ENCODE measurements around the gene TCF7.

DNA sequence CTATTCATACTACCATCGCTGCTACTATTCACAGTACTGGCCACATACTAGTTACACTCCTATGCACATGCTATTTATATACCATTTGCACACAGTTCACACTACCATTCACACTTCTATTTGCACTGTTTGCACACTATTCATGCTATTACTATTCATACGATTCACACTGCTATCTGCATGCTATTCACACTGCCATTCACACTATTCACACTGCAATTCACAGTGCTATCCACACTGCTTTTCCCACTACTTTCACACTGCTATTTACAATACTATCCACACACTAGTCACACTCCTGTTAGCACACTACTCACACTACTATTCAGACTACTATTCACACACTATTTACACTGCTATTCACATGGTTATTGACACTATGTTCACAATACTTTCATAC lies 39.4 kb upstream of the TCF7 start:
- no peak for TF ChIP-seq POLR2A (IDR thresholded peaks at IDR 0.05)
- TF ChIP-seq CTCF (IDR thresholded peaks at IDR 0.05): no peak
- TF ChIP-seq EP300 (IDR thresholded peaks at IDR 0.05): no peak
